Neuronal stem cell (in vitro differentiated cells): Measurements from ENCODE around the gene SUSD1.

Experiments used
- DNase-seq: peaks from one replicate; pipeline ENCODE4 v3.0.0-alpha.2; 2013; ENCODE audit warnings: low spot score
- H2AFZ ChIP-seq: one replicate; pipeline ENCODE4 v1.6.1; 2013; ENCODE audit warnings: mild to moderate bottlenecking, low read length, inconsistent platforms
- H2AK5ac ChIP-seq: 2 replicates; pipeline ENCODE4 v1.6.1; 2013; ENCODE audit warnings: low read depth, mild to moderate bottlenecking, inconsistent platforms, low read length, moderate library complexity, mixed read lengths
- H2BK120ac ChIP-seq: 2 replicates; pipeline ENCODE4 v1.6.1; 2013; ENCODE audit warnings: low read depth, mild to moderate bottlenecking, inconsistent platforms, low read length, moderate library complexity, mixed read lengths
- H2BK12ac ChIP-seq: one replicate; pipeline ENCODE4 v1.6.1; 2013; ENCODE audit warnings: low read length, inconsistent platforms
- H2BK15ac ChIP-seq: 2 replicates; pipeline ENCODE4 v1.6.1; 2013; ENCODE audit warnings: mild to moderate bottlenecking, low read length, inconsistent platforms, mixed read lengths
- H2BK5ac ChIP-seq: one replicate; pipeline ENCODE4 v1.6.1; 2013; ENCODE audit warnings: inconsistent platforms, mild to moderate bottlenecking, low read length, moderate library complexity
- H3K14ac ChIP-seq: one replicate; pipeline ENCODE4 v1.6.1; 2013; ENCODE audit warnings: low read length, inconsistent platforms
- H3K18ac ChIP-seq: 2 replicates; pipeline ENCODE4 v1.6.1; 2013; ENCODE audit warnings: low read length, inconsistent platforms
- H3K23ac ChIP-seq: 2 replicates; pipeline ENCODE4 v1.6.1; 2013; ENCODE audit warnings: low read depth, mild to moderate bottlenecking, mixed read lengths, low read length, inconsistent platforms; ENCODE audit not compliant: poor library complexity
- H3K27ac ChIP-seq: replicated peaks from 3 replicates; pipeline ENCODE4 v1.5.1; 2013; ENCODE audit warnings: low read length, inconsistent platforms
- H3K27me3 ChIP-seq, 3 experiments: 2 replicates each; pipeline ENCODE4 v1.6.1; 2013; ENCODE audit warnings: low read length in 3 of 3, mild to moderate bottlenecking in 2 of 3, inconsistent platforms in 1 of 3, low read depth in 1 of 3, mixed read lengths in 1 of 3, moderate library complexity in 1 of 3; ENCODE audit not compliant: control insufficient read depth in 3 of 3, insufficient read depth in 3 of 3
- H3K36me3 ChIP-seq, 2 donors: replicated peaks in 1 of 2; 2 replicates each; pipeline ENCODE4 v1.6.1; 2013; ENCODE audit warnings: low read length in 2 of 2; ENCODE audit not compliant: control insufficient read depth in 2 of 2, insufficient read depth in 2 of 2
- H3K4ac ChIP-seq: 2 replicates; pipeline ENCODE4 v1.6.1; 2013; ENCODE audit warnings: inconsistent platforms, mild to moderate bottlenecking, low read length, moderate library complexity
- H3K4me1 ChIP-seq, 2 donors: 1 replicate in 1 of 2; 2 replicates in 1 of 2; pipeline ENCODE4 v1.6.1; 2013; ENCODE audit warnings: low read length in 2 of 2, low read depth in 1 of 2; ENCODE audit not compliant: control insufficient read depth in 2 of 2, insufficient read depth in 1 of 2
- H3K4me2 ChIP-seq: one replicate; pipeline ENCODE4 v1.6.1; 2013; ENCODE audit warnings: mild to moderate bottlenecking, low read length, inconsistent platforms; ENCODE audit not compliant: insufficient read depth, poor library complexity, severe bottlenecking
- H3K4me3 ChIP-seq, 2 donors: 2 replicates each; pipeline ENCODE4 v1.5.1; 2013; ENCODE audit warnings: low read length in 2 of 2, mild to moderate bottlenecking in 2 of 2, inconsistent platforms in 1 of 2, moderate library complexity in 1 of 2
- H3K79me1 ChIP-seq: one replicate; pipeline ENCODE4 v1.6.1; 2013; ENCODE audit warnings: low read depth, mild to moderate bottlenecking, inconsistent platforms, low read length, moderate library complexity
- H3K9ac ChIP-seq: one replicate; pipeline ENCODE4 v1.6.1; 2013; ENCODE audit warnings: mild to moderate bottlenecking, low read depth, low read length, inconsistent platforms; ENCODE audit not compliant: poor library complexity
- H3K9me3 ChIP-seq, 2 donors: replicated peaks in 1 of 2; 2 replicates each; pipeline versions ENCODE3 to v1.6.1; 2013; ENCODE audit warnings: low read length in 2 of 2, mild to moderate bottlenecking in 2 of 2, inconsistent platforms in 1 of 2, low read depth in 1 of 2, mixed read lengths in 1 of 2, moderate library complexity in 1 of 2; ENCODE audit not compliant: control insufficient read depth in 2 of 2, insufficient read depth in 1 of 2
- H4K8ac ChIP-seq: one replicate; pipeline ENCODE4 v1.6.1; 2013; ENCODE audit warnings: low read depth, mild to moderate bottlenecking, inconsistent platforms, low read length, moderate library complexity
- H4K91ac ChIP-seq: one replicate; pipeline ENCODE4 v1.6.1; 2013; ENCODE audit warnings: low read length, low read depth, mild to moderate bottlenecking, inconsistent platforms; ENCODE audit not compliant: poor library complexity
- WGBS, 2 donors: extraction: QIAGEN DNeasy Blood & Tissue Kit; methylation state at CpG; one replicate each; pipeline ENCODE4 v1.1.7; 2013; ENCODE audit warnings: missing lambda C conversion rate in 2 of 2, mixed read lengths in 1 of 2; ENCODE audit not compliant: insufficient read length in 2 of 2, insufficient replicate concordance in 1 of 2; ENCODE audit errors: extremely low coverage in 2 of 2; 5-methylcytosine and 5-hydroxymethylcytosine counted together

Gene SUSD1

DNA sequence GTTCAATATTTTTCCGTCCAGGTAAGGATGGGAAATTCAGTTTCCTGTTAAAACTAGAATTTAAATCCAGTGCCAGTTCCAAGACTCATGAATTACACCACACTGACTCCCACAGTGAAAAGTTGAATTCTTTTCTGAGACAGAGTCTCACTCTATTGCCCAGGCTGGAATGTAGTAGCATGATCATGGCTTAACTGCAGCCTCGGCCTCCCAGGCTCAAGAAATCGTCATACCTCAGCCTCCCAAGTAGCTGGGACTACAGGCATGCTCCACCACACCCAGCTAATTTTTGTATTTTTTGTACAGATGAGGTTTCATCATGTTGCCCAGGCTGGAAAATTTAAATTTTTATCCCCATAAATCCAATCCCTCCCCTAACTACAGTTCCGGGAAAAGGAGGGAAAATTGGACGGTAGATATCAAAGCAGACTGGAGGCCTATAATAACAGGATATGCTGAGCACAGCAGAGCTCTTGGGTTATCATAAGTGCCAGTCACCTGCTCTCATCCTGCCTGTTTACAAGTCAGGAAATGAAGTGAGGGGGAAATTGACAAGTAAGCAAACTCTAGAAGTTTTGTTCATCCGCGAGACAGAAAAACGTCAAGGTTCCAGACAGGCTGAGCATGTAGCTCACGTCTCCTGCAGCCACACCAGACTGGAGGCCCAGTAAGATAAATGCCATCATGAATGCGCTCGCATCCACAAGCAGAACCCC, 172.8 kb downstream of the SUSD1 start:
- Histone ChIP-seq H3K4me2 (no peak overlapping the region), H3K79me1 (no peaks in the 10 kb centered on the region), H3K9me3 (no peaks in the 10 kb centered on the region), H3K23ac (no peak overlapping the region), H3K27me3 (peaks cover 0 to 5% (median 0%) of the 10 kb centered on the region in 3 experiments), H3K36me3 (no peaks in the 10 kb centered on the region), H3K4me1 (peaks cover 0 to 13% of the 10 kb centered on the region in 2 donors), H3K18ac (no peak overlapping the region), H3K9ac (no peak overlapping the region), H3K4ac (no peak overlapping the region), H2BK5ac (no peak overlapping the region), H3K4me3 (no peak overlapping the region), H2BK12ac (no peak overlapping the region), H4K91ac (no peak overlapping the region), H2AK5ac (no peak overlapping the region), H4K8ac (no peak overlapping the region), H3K14ac (no peak overlapping the region), H3K27ac (no peak overlapping the region), H2BK15ac (no peak overlapping the region), H2BK120ac (no peak overlapping the region), H2AFZ (no peak overlapping the region)
- WGBS, 2 donors: no CpG with 5 or more reads among the region's 11 CpGs
- no peak for DNase-seq

DNA sequence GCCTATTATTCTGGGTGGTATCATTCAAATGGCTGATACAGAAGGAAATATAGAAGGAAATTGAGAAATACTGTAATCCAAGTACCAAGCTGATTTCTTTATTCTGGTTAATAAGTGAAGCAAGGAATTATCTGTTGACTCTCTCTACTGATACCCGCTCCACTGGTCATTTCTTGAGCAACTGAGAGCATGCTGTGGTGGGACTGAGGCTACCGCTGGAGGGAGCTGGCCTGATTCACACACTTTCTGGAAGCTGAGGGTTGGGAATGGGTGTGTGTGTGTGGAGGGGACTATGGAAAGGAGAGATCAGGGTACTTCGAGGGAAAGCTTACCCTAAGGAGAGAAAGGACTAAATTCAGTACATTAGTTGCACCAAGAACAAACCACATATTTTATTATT, 174.4 kb downstream of the SUSD1 start:
- Histone ChIP-seq H2BK12ac (no peak overlapping the region), H2AFZ (no peak overlapping the region), H4K8ac (no peak overlapping the region), H2BK15ac (no peak overlapping the region), H3K27ac (no peak overlapping the region), H3K79me1 (no peaks in the 10 kb centered on the region), H3K4me1 (peaks cover 0 to 2% of the 10 kb centered on the region in 2 donors), H3K27me3 (peaks cover 0 to 5% (median 0%) of the 10 kb centered on the region in 3 experiments), H3K14ac (no peak overlapping the region), H3K4ac (no peak overlapping the region), H3K23ac (peak overlapping the region; percentile 66), H3K9me3 (no peaks in the 10 kb centered on the region), H2BK5ac (no peak overlapping the region), H4K91ac (no peak overlapping the region), H3K4me3 (no peak overlapping the region), H2AK5ac (no peak overlapping the region), H2BK120ac (no peak overlapping the region), H3K4me2 (no peak overlapping the region), H3K9ac (no peak overlapping the region), H3K18ac (no peak overlapping the region), H3K36me3 (no peaks in the 10 kb centered on the region)
- no CpG with 5 or more reads among the region's 3 CpGs for WGBS, 2 donors
- DNase-seq: no peak

DNA sequence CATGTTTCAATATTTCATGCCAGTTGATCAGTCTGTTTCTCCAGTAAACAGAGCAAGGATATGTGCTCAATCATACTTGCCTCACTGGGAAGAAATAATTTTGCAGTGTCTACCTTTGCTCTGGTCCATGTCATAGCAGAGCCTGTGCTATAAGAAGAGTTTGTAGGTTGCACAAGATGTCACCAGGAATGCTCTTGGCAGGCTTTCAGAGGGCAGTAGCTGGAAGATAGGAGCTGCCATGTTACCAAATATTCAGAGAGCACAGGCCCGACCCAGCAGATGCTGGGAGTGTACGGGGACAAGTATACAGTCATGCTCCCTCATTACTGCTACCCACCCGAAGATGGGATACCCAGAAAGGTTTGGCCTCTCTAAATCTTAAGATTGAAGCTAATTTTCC, 175.8 kb downstream of the SUSD1 start:
- Histone ChIP-seq H2AFZ (no peak overlapping the region), H3K23ac (no peak overlapping the region), H4K91ac (no peak overlapping the region), H3K4ac (no peak overlapping the region), H3K79me1 (no peaks in the 10 kb centered on the region), H3K36me3 (no peaks in the 10 kb centered on the region), H3K14ac (no peak overlapping the region), H3K27ac (no peak overlapping the region), H2BK120ac (no peak overlapping the region), H2BK5ac (no peak overlapping the region), H2AK5ac (no peak overlapping the region), H2BK12ac (no peak overlapping the region), H3K18ac (no peak overlapping the region), H3K9me3 (no peaks in the 10 kb centered on the region), H4K8ac (no peak overlapping the region), H2BK15ac (no peak overlapping the region), H3K4me3 (no peak overlapping the region), H3K4me1 (no peaks in the 10 kb centered on the region), H3K27me3 (peaks cover 0 to 5% (median 0%) of the 10 kb centered on the region in 3 experiments), H3K4me2 (no peak overlapping the region), H3K9ac (no peak overlapping the region)
- WGBS, 2 donors: no CpG with 5 or more reads among the region's 3 CpGs
- DNase-seq: no peak

DNA sequence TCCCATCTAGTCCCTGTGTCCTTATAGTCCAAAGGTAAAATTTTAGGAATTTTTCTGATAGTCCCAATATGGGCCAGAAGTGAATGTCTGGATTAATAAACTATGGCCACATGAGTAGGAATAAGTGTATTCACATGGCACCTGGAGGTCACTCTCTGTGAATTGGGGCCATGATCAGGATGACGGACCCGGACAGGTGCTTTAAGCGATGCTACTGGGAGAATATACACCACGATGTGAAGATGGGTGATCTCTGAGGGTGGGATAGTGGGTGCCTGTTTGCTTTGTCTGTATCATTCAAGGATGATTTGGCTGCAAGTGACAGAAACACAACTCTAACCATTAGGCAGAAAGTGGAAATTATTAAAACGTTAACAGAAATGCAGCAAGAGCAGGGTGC, 177.3 kb downstream of the SUSD1 start:
- Histone ChIP-seq H3K23ac (no peak overlapping the region), H3K9me3 (no peaks in the 10 kb centered on the region), H3K27ac (no peak overlapping the region), H3K14ac (no peak overlapping the region), H3K79me1 (no peaks in the 10 kb centered on the region), H2AFZ (no peak overlapping the region), H3K4me2 (no peak overlapping the region), H2BK12ac (no peak overlapping the region), H4K8ac (no peak overlapping the region), H3K4me1 (no peaks in the 10 kb centered on the region), H3K27me3 (peaks cover 0 to 5% (median 0%) of the 10 kb centered on the region in 3 experiments), H3K9ac (no peak overlapping the region), H3K4ac (no peak overlapping the region), H4K91ac (no peak overlapping the region), H2AK5ac (no peak overlapping the region), H2BK5ac (no peak overlapping the region), H3K36me3 (no peaks in the 10 kb centered on the region), H3K4me3 (no peak overlapping the region), H2BK120ac (no peak overlapping the region), H3K18ac (no peak overlapping the region), H2BK15ac (no peak overlapping the region)
- DNase-seq: no peak
- no CpG with 5 or more reads among the region's 5 CpGs for whole genome bisulfite sequencing, 2 donors
